Mesodermal cell (in vitro differentiated cells): ENCODE measurements around the gene KRT4.

ENCODE experiments used
- H3K27ac ChIP-seq: 2 replicates; pipeline ENCODE4 v1.7.0; 2013; ENCODE audit warnings: mild to moderate bottlenecking, low read depth, low read length, moderate library complexity; ENCODE audit not compliant: severe bottlenecking
- H3K36me3 ChIP-seq: 2 replicates; pipeline ENCODE4 v1.7.1; 2013; ENCODE audit warnings: mild to moderate bottlenecking, low read length, moderate library complexity; ENCODE audit not compliant: control insufficient read depth, insufficient read depth
- H3K4me1 ChIP-seq: one replicate; pipeline ENCODE4 v1.7.1; 2013; ENCODE audit warnings: mild to moderate bottlenecking, low read length; ENCODE audit not compliant: insufficient read depth, control insufficient read depth, poor library complexity, severe bottlenecking
- H3K4me3 ChIP-seq: 2 replicates; pipeline ENCODE4 v1.7.0; 2013; ENCODE audit warnings: low read length, control low read depth, mild to moderate bottlenecking; ENCODE audit not compliant: insufficient read depth, poor library complexity, severe bottlenecking; ENCODE audit errors: extremely low read depth
- H3K9me3 ChIP-seq: 2 replicates; pipeline ENCODE4 v1.7.1; 2013; ENCODE audit warnings: mild to moderate bottlenecking, low read length, moderate library complexity; ENCODE audit not compliant: control insufficient read depth
- WGBS, 2 experiments: methylation state at CpG; one replicate each; pipeline ENCODE4 v1.1.5; 2013; ENCODE audit warnings: missing lambda C conversion rate in 2 of 2; ENCODE audit not compliant: insufficient coverage in 2 of 2; 5-methylcytosine and 5-hydroxymethylcytosine counted together

Gene KRT4

GRCh38 chr12:52836491-52837412 is 22.8 kb upstream of the KRT4 start:
- 91 to 93% methylated on average over 7 of the region's 9 CpGs for WGBS, 2 experiments
- Histone ChIP-seq H3K4me3 (no peak overlapping the region), H3K9me3 (no peaks in the 10 kb centered on the region), H3K4me1 (peaks cover 21% of the 10 kb centered on the region), H3K27ac (peak overlapping the region; percentile 29), H3K36me3 (no peaks in the 10 kb centered on the region)

GRCh38 chr12:52836042-52836466 is 22.1 kb upstream of the KRT4 start:
- H3K4me3 ChIP-seq: no peak overlapping the region
- H3K36me3 ChIP-seq: no peaks in the 10 kb centered on the region
- WGBS, 2 experiments: 92% methylated on average over 5 of the region's 7 CpGs
- H3K9me3 ChIP-seq: no peaks in the 10 kb centered on the region
- H3K27ac ChIP-seq: peak overlapping the region; percentile 29
- peaks cover 21% of the 10 kb centered on the region for H3K4me1 ChIP-seq

- H3K4me1 ChIP-seq: peaks cover 21% of the 10 kb centered on the region
- no peaks in the 10 kb centered on the region for H3K9me3 ChIP-seq
- H3K4me3 ChIP-seq: no peak overlapping the region
- no peak overlapping the region for H3K27ac ChIP-seq
- no peaks in the 10 kb centered on the region for H3K36me3 ChIP-seq
- 92 to 96% methylated on average over 9 to 10 of the region's 15 CpGs for WGBS, 2 experiments
These were observed 21.5 kb upstream of the KRT4 start for GRCh38 chr12:52835271-52836041.

- 86 to 90% methylated on average over 3 to 4 of the region's 4 CpGs for WGBS, 2 experiments
- Histone ChIP-seq H3K4me3 (no peak overlapping the region), H3K27ac (no peak overlapping the region), H3K4me1 (peaks cover 21% of the 10 kb centered on the region), H3K36me3 (no peaks in the 10 kb centered on the region), H3K9me3 (no peaks in the 10 kb centered on the region)
These were observed 20.7 kb upstream of the KRT4 start for GRCh38 chr12:52834727-52835001.

GRCh38 chr12:52833922-52834726 is 20.2 kb upstream of the KRT4 start, which contains the start of gene KRT79:
TSS of gene KRT79 (minus strand) at chr12:52834311. CDS start at chr12:52834260, 51 bp downstream.
- Histone ChIP-seq H3K27ac (no peak within 1 kb of the TSS), H3K9me3 (no peaks in the 10 kb centered on the region), H3K4me1 (peaks cover 21% of the 10 kb centered on the region), H3K4me3 (no peak within 1 kb of the TSS), H3K36me3 (no peaks in the 10 kb centered on the region)
- WGBS, 2 experiments: 95 to 98% methylated on average over 11 to 13 of the region's 22 CpGs

- Histone ChIP-seq H3K36me3 (no peaks in the 10 kb centered on the region), H3K4me3 (no peak overlapping the region), H3K9me3 (no peaks in the 10 kb centered on the region), H3K4me1 (peaks cover 21% of the 10 kb centered on the region), H3K27ac (no peak overlapping the region)
- WGBS, 2 experiments: 94 to 96% methylated on average over 17 to 19 of the region's 20 CpGs
These were observed 19.3 kb upstream of the KRT4 start for GRCh38 chr12:52832985-52833905.

- Histone ChIP-seq H3K27ac (no peak overlapping the region), H3K4me1 (peaks cover 20% of the 10 kb centered on the region), H3K4me3 (no peak overlapping the region), H3K9me3 (no peaks in the 10 kb centered on the region), H3K36me3 (no peaks in the 10 kb centered on the region)
- 93 to 100% methylated on average over 2 of the region's 3 CpGs for WGBS, 2 experiments
These were observed 18.5 kb upstream of the KRT4 start for GRCh38 chr12:52832451-52832850.

GRCh38 chr12:52831251-52831650 is 17.3 kb upstream of the KRT4 start:
- Histone ChIP-seq H3K36me3 (no peaks in the 10 kb centered on the region), H3K9me3 (no peaks in the 10 kb centered on the region), H3K4me3 (no peak overlapping the region), H3K4me1 (peaks cover 10% of the 10 kb centered on the region), H3K27ac (no peak overlapping the region)
- WGBS, 2 experiments: 87 to 99% methylated on average over 6 to 7 of the region's 7 CpGs

- Histone ChIP-seq H3K4me1 (peaks cover 2% of the 10 kb centered on the region), H3K36me3 (no peaks in the 10 kb centered on the region), H3K27ac (no peak overlapping the region), H3K9me3 (no peaks in the 10 kb centered on the region), H3K4me3 (no peak overlapping the region)
- 81 to 86% methylated on average over 6 of the region's 8 CpGs for WGBS, 2 experiments
These were observed 16.3 kb upstream of the KRT4 start for GRCh38 chr12:52829986-52830770.
